H9 (cell line): ENCODE measurements around the gene CADPS2. TPM values are rescaled to one million over a fixed set of nuclear protein-coding genes. Genes with fewer than 3 reads are reported as not detected.

Source experiments
- DNase-seq: peaks from one replicate; pipeline ENCODE4 v3.0.0-alpha.2; 2017
- H2AFZ ChIP-seq: one replicate; pipeline ENCODE4 v1.6.1; 2013; ENCODE audit warnings: mild to moderate bottlenecking, low read length, control low read depth, moderate library complexity
- H2AK5ac ChIP-seq: 2 replicates; pipeline ENCODE4 v1.6.1; 2013; ENCODE audit warnings: low read length, control low read depth, mixed read lengths; ENCODE audit not compliant: insufficient read length
- H2BK120ac ChIP-seq: one replicate; pipeline ENCODE4 v1.6.1; 2013; ENCODE audit warnings: low read depth, mild to moderate bottlenecking, low read length, control low read depth, inconsistent platforms; ENCODE audit not compliant: poor library complexity, severe bottlenecking
- H2BK12ac ChIP-seq: 2 replicates; pipeline ENCODE4 v1.6.1; 2013; ENCODE audit warnings: low read length, control low read depth, mixed read lengths, low read depth; ENCODE audit not compliant: insufficient read length
- H2BK15ac ChIP-seq: 2 replicates; pipeline ENCODE4 v1.6.1; 2013; ENCODE audit warnings: low read depth, low read length, control low read depth
- H2BK20ac ChIP-seq: one replicate; pipeline ENCODE4 v1.6.1; 2013; ENCODE audit warnings: low read depth, mild to moderate bottlenecking, low read length, control low read depth, inconsistent platforms; ENCODE audit not compliant: poor library complexity, severe bottlenecking
- H2BK5ac ChIP-seq: 2 replicates; pipeline ENCODE4 v1.6.1; 2013; ENCODE audit warnings: low read length, control low read depth, mixed read lengths; ENCODE audit not compliant: insufficient read length
- H3K14ac ChIP-seq: 2 replicates; pipeline ENCODE4 v1.6.1; 2013; ENCODE audit warnings: low read length, control low read depth; ENCODE audit not compliant: insufficient read depth
- H3K18ac ChIP-seq: 2 replicates; pipeline ENCODE4 v1.6.1; 2013; ENCODE audit warnings: low read depth, mild to moderate bottlenecking, mixed read lengths, low read length, control low read depth; ENCODE audit not compliant: insufficient read length
- H3K23ac ChIP-seq: 2 replicates; pipeline ENCODE4 v1.6.1; 2013; ENCODE audit warnings: low read length, control low read depth, mixed read lengths, low read depth; ENCODE audit not compliant: insufficient read length
- H3K23me2 ChIP-seq: 2 replicates; pipeline ENCODE4 v1.6.1; 2013; ENCODE audit warnings: low read depth, mild to moderate bottlenecking, mixed read lengths, low read length, control low read depth; ENCODE audit not compliant: insufficient read length, poor library complexity, severe bottlenecking
- H3K27ac ChIP-seq: 2 replicates; pipeline ENCODE4 v1.5.1; 2013; ENCODE audit warnings: low read length, control low read depth, mixed read lengths, low read depth; ENCODE audit not compliant: insufficient read length
- H3K27me3 ChIP-seq: 2 replicates; pipeline ENCODE4 v1.6.1; 2013; ENCODE audit warnings: low read length, control low read depth, inconsistent platforms; ENCODE audit not compliant: insufficient read depth
- H3K4ac ChIP-seq: 2 replicates; pipeline ENCODE4 v1.6.1; 2013; ENCODE audit warnings: low read depth, mild to moderate bottlenecking, control low read depth, inconsistent platforms, low read length, moderate library complexity
- H3K4me1 ChIP-seq: 2 replicates; pipeline ENCODE4 v1.6.1; 2013; ENCODE audit warnings: low read length, control low read depth, inconsistent platforms; ENCODE audit not compliant: insufficient read depth
- H3K4me2 ChIP-seq: 2 replicates; pipeline ENCODE4 v1.6.1; 2013; ENCODE audit warnings: low read length, control low read depth, mixed read lengths; ENCODE audit not compliant: insufficient read length, insufficient read depth
- H3K56ac ChIP-seq: 2 replicates; pipeline ENCODE4 v1.6.1; 2013; ENCODE audit warnings: low read depth, mild to moderate bottlenecking, mixed read lengths, low read length, control low read depth; ENCODE audit not compliant: insufficient read length
- H3K79me1 ChIP-seq: 2 replicates; pipeline ENCODE4 v1.6.1; 2013; ENCODE audit warnings: low read depth, mild to moderate bottlenecking, moderate library complexity, low read length, control low read depth, inconsistent platforms; ENCODE audit not compliant: insufficient read depth, poor library complexity, severe bottlenecking
- H3K79me2 ChIP-seq: 2 replicates; pipeline ENCODE4 v1.6.1; 2013; ENCODE audit warnings: low read length, control low read depth, inconsistent platforms; ENCODE audit not compliant: insufficient read depth
- H3K9ac ChIP-seq: 2 replicates; pipeline ENCODE4 v1.6.1; 2013; ENCODE audit warnings: low read length, control low read depth, mixed read lengths; ENCODE audit not compliant: insufficient read length; ENCODE audit errors: extremely low read depth
- H3K9me3 ChIP-seq: one replicate; pipeline ENCODE4 v1.6.1; 2013; ENCODE audit warnings: low read depth, low read length, inconsistent platforms; ENCODE audit not compliant: control insufficient read depth
- H3T11ph ChIP-seq: one replicate; pipeline ENCODE4 v1.6.1; 2013; ENCODE audit warnings: mild to moderate bottlenecking, low read length, control low read depth, inconsistent platforms
- H4K20me1 ChIP-seq: one replicate; pipeline ENCODE4 v1.6.1; 2013; ENCODE audit not compliant: control insufficient read depth, insufficient read length, insufficient read depth
- H4K5ac ChIP-seq: 2 replicates; pipeline ENCODE4 v1.6.1; 2013; ENCODE audit warnings: low read depth, mild to moderate bottlenecking, mixed read lengths, low read length, control low read depth; ENCODE audit not compliant: insufficient read length
- H4K8ac ChIP-seq: replicated peaks from 2 replicates; pipeline ENCODE4 v1.6.1; 2013; ENCODE audit warnings: low read length, control low read depth, mixed read lengths, low read depth; ENCODE audit not compliant: insufficient read length
- H4K91ac ChIP-seq: 2 replicates; pipeline ENCODE4 v1.6.1; 2013; ENCODE audit warnings: low read depth, mild to moderate bottlenecking, moderate library complexity, mixed read lengths, low read length, control low read depth; ENCODE audit not compliant: insufficient read length
- H3K27ac Mint-ChIP-seq, 3 experiments: 2 replicates in 2 of 3; 3 replicates in 1 of 3; pipeline ENCODE4 v1.8.0; 2020 to 2021; ENCODE audit warnings: mixed read lengths in 3 of 3, mild to moderate bottlenecking in 1 of 3, moderate library complexity in 1 of 3
- H3K27me3 Mint-ChIP-seq: 2 replicates; pipeline ENCODE4 v1.8.0; 2021; ENCODE audit warnings: low read depth, mild to moderate bottlenecking, moderate library complexity, mixed read lengths
- H3K36me3 Mint-ChIP-seq, 3 experiments: 2 replicates in 2 of 3; 3 replicates in 1 of 3; pipeline ENCODE4 v1.8.0; 2020 to 2021; ENCODE audit warnings: low read depth in 3 of 3, mixed read lengths in 3 of 3; ENCODE audit not compliant: insufficient read depth in 1 of 3
- H3K4me1 Mint-ChIP-seq, 2 experiments: 2 replicates each; pipeline ENCODE4 v1.8.0; 2020; ENCODE audit warnings: mixed read lengths in 2 of 2
- H3K4me3 Mint-ChIP-seq, 2 experiments: 2 replicates in 1 of 2; 3 replicates in 1 of 2; pipeline ENCODE4 v1.8.0; 2020 to 2021; ENCODE audit warnings: mild to moderate bottlenecking in 2 of 2, mixed read lengths in 2 of 2, moderate library complexity in 1 of 2
- H3K9me3 Mint-ChIP-seq, 2 experiments: 2 replicates in 1 of 2; 3 replicates in 1 of 2; pipeline ENCODE4 v1.8.0; 2020; ENCODE audit warnings: mild to moderate bottlenecking in 2 of 2, mixed read lengths in 2 of 2, moderate library complexity in 1 of 2
- WGBS: extraction: QIAGEN DNeasy Blood & Tissue Kit; methylation state at CpG from one replicate; pipeline ENCODE4 v1.1.7; 2013; ENCODE audit warnings: missing lambda C conversion rate, low lambda C conversion rate, mixed read lengths; ENCODE audit not compliant: insufficient read length; ENCODE audit errors: extremely low coverage; 5-methylcytosine and 5-hydroxymethylcytosine counted together
- total RNA-seq: library from RNA; stranded (reverse); gene quantifications from 2 replicates; pipeline ENCODE4 v1.2.1, GENCODE V29; 2021
- TF ChIP-seq, protein P1 (sequence below): fragments of 200-600 bp; sonication (generic); conservative IDR thresholded peaks from 3 replicates; pipeline ENCODE4 v1.8.0; 2021; ENCODE audit warnings: antibody characterized with exemption, mild to moderate bottlenecking

The CADPS2 gene
- total RNA-seq, 1 experiment from 2014 or later = 7.1 TPM

DNA sequence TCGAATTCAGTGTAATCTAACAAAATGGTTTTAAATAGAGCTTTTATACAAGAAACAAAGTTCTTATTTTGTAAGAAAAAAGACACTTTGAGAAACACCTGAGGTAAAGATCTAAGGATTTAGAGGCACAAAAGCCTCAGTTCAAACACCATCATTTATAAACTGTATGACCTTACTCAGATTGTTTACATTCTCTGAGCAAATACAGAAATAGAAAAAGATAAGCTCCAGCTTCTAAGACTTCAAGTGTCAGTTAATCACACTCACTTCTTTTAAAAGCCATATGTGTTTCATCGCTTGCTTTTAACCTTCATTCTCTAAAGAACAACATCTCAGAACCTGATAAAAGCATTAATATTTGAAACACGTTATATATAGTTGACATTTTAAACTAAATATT is 27.9 kb downstream of the CADPS2 start:
- H3K18ac ChIP-seq = no peak overlapping the region
- H3K4me3 Mint-ChIP-seq = no peak overlapping the region
- no peak overlapping the region for H3K14ac ChIP-seq
- H3K27me3 ChIP-seq = no peaks in the 10 kb centered on the region
- no peak overlapping the region for H3K4ac ChIP-seq
- H3K4me1 Mint-ChIP-seq = peaks cover 16 to 19% of the 10 kb centered on the region in 2 experiments
- H3K9me3 ChIP-seq = no peaks in the 10 kb centered on the region
- no peak overlapping the region for H3K9ac ChIP-seq
- no peaks in the 10 kb centered on the region for H4K20me1 ChIP-seq
- no peaks in the 10 kb centered on the region for H3K9me3 Mint-ChIP-seq
- TF ChIP-seq, protein P1, sequence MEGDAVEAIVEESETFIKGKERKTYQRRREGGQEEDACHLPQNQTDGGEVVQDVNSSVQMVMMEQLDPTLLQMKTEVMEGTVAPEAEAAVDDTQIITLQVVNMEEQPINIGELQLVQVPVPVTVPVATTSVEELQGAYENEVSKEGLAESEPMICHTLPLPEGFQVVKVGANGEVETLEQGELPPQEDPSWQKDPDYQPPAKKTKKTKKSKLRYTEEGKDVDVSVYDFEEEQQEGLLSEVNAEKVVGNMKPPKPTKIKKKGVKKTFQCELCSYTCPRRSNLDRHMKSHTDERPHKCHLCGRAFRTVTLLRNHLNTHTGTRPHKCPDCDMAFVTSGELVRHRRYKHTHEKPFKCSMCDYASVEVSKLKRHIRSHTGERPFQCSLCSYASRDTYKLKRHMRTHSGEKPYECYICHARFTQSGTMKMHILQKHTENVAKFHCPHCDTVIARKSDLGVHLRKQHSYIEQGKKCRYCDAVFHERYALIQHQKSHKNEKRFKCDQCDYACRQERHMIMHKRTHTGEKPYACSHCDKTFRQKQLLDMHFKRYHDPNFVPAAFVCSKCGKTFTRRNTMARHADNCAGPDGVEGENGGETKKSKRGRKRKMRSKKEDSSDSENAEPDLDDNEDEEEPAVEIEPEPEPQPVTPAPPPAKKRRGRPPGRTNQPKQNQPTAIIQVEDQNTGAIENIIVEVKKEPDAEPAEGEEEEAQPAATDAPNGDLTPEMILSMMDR = no peak
- H4K5ac ChIP-seq = no peak overlapping the region
- no peak overlapping the region for H2BK5ac ChIP-seq
- no peak overlapping the region for H2AFZ ChIP-seq
- H3K23ac ChIP-seq = no peak overlapping the region
- no peaks in the 10 kb centered on the region for H3K23me2 ChIP-seq
- no peak overlapping the region for H2BK15ac ChIP-seq
- no peak overlapping the region for H3T11ph ChIP-seq
- peaks cover 7% of the 10 kb centered on the region; the same call in 1 of the 2 replicates for H3K4me1 ChIP-seq
- WGBS = no CpG with 5 or more reads among the region's 3 CpGs
- no peak for DNase-seq
- no peak overlapping the region for H4K8ac ChIP-seq
- no peak overlapping the region for H2BK120ac ChIP-seq
- no peak overlapping the region for H3K56ac ChIP-seq
- H3K36me3 Mint-ChIP-seq = 0 out of 7 replicates have a peak, but pooled peaks cover 0 to 2% (median 0%) of the 10 kb centered on the region in 3 experiments
- H2BK20ac ChIP-seq = no peak overlapping the region
- H3K79me2 ChIP-seq = no peaks in the 10 kb centered on the region
- H2AK5ac ChIP-seq = no peak overlapping the region
- no peaks in the 10 kb centered on the region for H3K27me3 Mint-ChIP-seq
- no peaks in the 10 kb centered on the region for H3K79me1 ChIP-seq
- H4K91ac ChIP-seq = no peak overlapping the region
- H2BK12ac ChIP-seq = no peak overlapping the region
- H3K4me2 ChIP-seq = no peak overlapping the region
- H3K27ac ChIP-seq = no peak overlapping the region
- H3K27ac Mint-ChIP-seq = no peak overlapping the region
